HCT116 (cell line): Measurements from ENCODE around the gene HSDL2. TPM values are rescaled to one million over a fixed set of nuclear protein-coding genes. Genes with fewer than 3 reads are reported as not detected.

ENCODE experiments used
- ATAC-seq: fragments of 200-7000 bp; cut with Tn5 transposase; 2 replicates; pipeline ENCODE4 v1.9.1; 2020; ENCODE audit warnings: mild to moderate bottlenecking, moderate library complexity
- BruUV-seq: library from RNA; stranded (reverse); fragments of 400-500 nt; replicated peaks from 2 replicates; lab custom pipeline; 2021; lab: Mats Ljungman, UMichigan
- CTCF ChIA-PET: fragments of 300-600 bp; sonication (Branson Sonifier 250); formaldehyde crosslinking; loops from one replicate; lab custom pipeline; 2021; ENCODE audit warnings: antibody characterized with exemption; lab: Charles Lee
- POLR2A ChIA-PET: fragments of 300-600, 350-600 bp; sonication (Branson Sonifier 250); formaldehyde crosslinking; loops from one replicate; lab custom pipeline; 2021; ENCODE audit warnings: antibody characterized with exemption; lab: Charles Lee
- RAD21 ChIA-PET, 2 experiments: fragments of 300-600 bp; sonication (Branson Sonifier 250); formaldehyde crosslinking; loops; one replicate each; lab custom pipeline; 2023; ENCODE audit warnings: low total read pairs in 2 of 2; ENCODE audit not compliant: uncharacterized antibody in 2 of 2, unreplicated experiment in 2 of 2, low non-redundant PET in 1 of 2; lab: Charles Lee
- DNase-seq: peaks from one replicate; pipeline ENCODE4 v3.0.0-alpha.2; 2010; ENCODE audit warnings: low read depth, low spot score
- H2AFZ ChIP-seq: fragments of 200-600 bp; shearing (Covaris generic), sonication (generic); 2 replicates; pipeline ENCODE4 v1.6.1; 2017; ENCODE audit warnings: low read depth, mixed run types, mixed read lengths, antibody characterized with exemption, low read length; ENCODE audit not compliant: poor library complexity, severe bottlenecking
- H3K27ac ChIP-seq: 2 replicates; pipeline ENCODE4 v1.5.1; 2012; ENCODE audit warnings: low read depth, low read length
- H3K27me3 ChIP-seq: fragments of 200-600 bp; sonication (generic); 2 replicates; pipeline ENCODE4 v1.6.1; 2016; ENCODE audit warnings: mixed run types, low read length, mixed read lengths; ENCODE audit not compliant: insufficient read depth
- H3K36me3 ChIP-seq, 2 experiments: fragments of 200-500 bp in 1 of 2; fragments of 200-600 bp in 1 of 2; sonication (Bioruptor generic) in 1 of 2; sonication (generic) in 1 of 2; 2 replicates each; pipeline versions ENCODE4 v1.5.1 to v1.6.1; 2014 to 2016; ENCODE audit warnings: low read length in 2 of 2, inconsistent platforms in 1 of 2, mixed read lengths in 1 of 2, mixed run types in 1 of 2; ENCODE audit not compliant: insufficient read depth in 2 of 2, control insufficient read depth in 1 of 2
- H3K4me1 ChIP-seq, 2 experiments: fragments of 200-600 bp in 1 of 2; sonication (generic) in 1 of 2; 2 replicates each; pipeline versions ENCODE4 v1.5.1 to v1.6.1; 2012 to 2017; ENCODE audit warnings: low read length in 2 of 2, inconsistent platforms in 1 of 2, mild to moderate bottlenecking in 1 of 2, mixed read lengths in 1 of 2, mixed run types in 1 of 2, moderate library complexity in 1 of 2; ENCODE audit not compliant: insufficient read depth in 2 of 2, control insufficient read depth in 1 of 2
- H3K4me2 ChIP-seq: fragments of 200-600 bp; sonication (generic); 2 replicates; pipeline ENCODE4 v1.6.1; 2017; ENCODE audit warnings: mixed run types, low read length, mixed read lengths
- H3K4me3 ChIP-seq, 2 experiments: fragments of 200-600 bp in 1 of 2; sonication (generic) in 1 of 2; replicated peaks in 1 of 2; 2 replicates each; pipeline ENCODE4 v1.5.1; 2011 to 2016; ENCODE audit warnings: low read length in 2 of 2, control low read depth in 1 of 2, low read depth in 1 of 2, mild to moderate bottlenecking in 1 of 2, mixed read lengths in 1 of 2, mixed run types in 1 of 2
- H3K79me2 ChIP-seq: fragments of 200-600 bp; sonication (generic); 2 replicates; pipeline ENCODE4 v1.6.1; 2017; ENCODE audit warnings: mild to moderate bottlenecking, mixed run types, low read length, moderate library complexity, mixed read lengths; ENCODE audit not compliant: insufficient read depth
- H3K9ac ChIP-seq: fragments of 200-600 bp; sonication (generic); 2 replicates; pipeline ENCODE4 v1.6.1; 2016; ENCODE audit warnings: low read length, mixed read lengths
- H3K9me2 ChIP-seq: fragments of 200-600 bp; sonication (generic), shearing (Covaris generic); 2 replicates; pipeline ENCODE4 v1.6.1; 2017; ENCODE audit warnings: mixed run types, mild to moderate bottlenecking, moderate library complexity; ENCODE audit not compliant: insufficient read depth
- H3K9me3 ChIP-seq, 2 experiments: fragments of 200-500 bp in 1 of 2; fragments of 200-600 bp in 1 of 2; sonication (Bioruptor generic) in 1 of 2; sonication (generic) in 1 of 2; 2 replicates each; pipeline ENCODE4 v1.6.1; 2014 to 2017; ENCODE audit warnings: low read length in 2 of 2, mixed read lengths in 2 of 2, inconsistent platforms in 1 of 2, low read depth in 1 of 2, mild to moderate bottlenecking in 1 of 2, mixed run types in 1 of 2, moderate library complexity in 1 of 2; ENCODE audit not compliant: control insufficient read depth in 1 of 2, insufficient read depth in 1 of 2
- H4K20me1 ChIP-seq: fragments of 200-600 bp; sonication (generic), shearing (Covaris generic); 2 replicates; pipeline ENCODE4 v1.6.1; 2017; ENCODE audit warnings: mixed run types, mild to moderate bottlenecking, moderate library complexity; ENCODE audit not compliant: insufficient read depth
- CBX3 ChIP-seq: IDR thresholded peaks from 2 replicates; pipeline ENCODE4 v1.6.1; 2012; ENCODE audit warnings: low read depth
- CEBPB ChIP-seq: IDR thresholded peaks from 2 replicates; pipeline ENCODE4 v1.6.1; 2012; ENCODE audit warnings: low read depth
- EGR1 ChIP-seq: IDR thresholded peaks from 2 replicates; pipeline ENCODE4 v1.6.1; 2012; ENCODE audit warnings: low read depth
- ELF1 ChIP-seq: IDR thresholded peaks from 2 replicates; pipeline ENCODE4 v1.6.1; 2012; ENCODE audit warnings: low read depth, borderline replicate concordance
- EZH2 ChIP-seq: fragments of 200-600 bp; sonication (generic); IDR thresholded peaks from 2 replicates; pipeline ENCODE4 v1.6.1; 2017; ENCODE audit warnings: antibody characterized with exemption, mixed run types
- EZH2phosphoT487 ChIP-seq: fragments of 200-600 bp; IDR thresholded peaks from 2 replicates; pipeline ENCODE4 v1.6.1; 2018; ENCODE audit warnings: antibody characterized with exemption, borderline replicate concordance
- FOSL1 ChIP-seq: IDR thresholded peaks from 2 replicates; pipeline ENCODE4 v1.6.1; 2012; ENCODE audit warnings: low read depth
- JUND ChIP-seq: IDR thresholded peaks from 2 replicates; pipeline ENCODE4 v1.6.1; 2012
- POLR2A ChIP-seq: IDR thresholded peaks from 2 replicates; pipeline ENCODE4 v1.7.0; 2011; ENCODE audit warnings: borderline replicate concordance; ENCODE audit not compliant: insufficient read depth, insufficient read length; ENCODE audit errors: extremely low read depth
- POLR2AphosphoS5 ChIP-seq: IDR thresholded peaks from 2 replicates; pipeline ENCODE4 v1.6.1; 2011; ENCODE audit warnings: mild to moderate bottlenecking, low read depth, low read length, moderate library complexity
- RAD21 ChIP-seq: IDR thresholded peaks from 2 replicates; pipeline ENCODE4 v1.6.1; 2012; ENCODE audit warnings: low read depth, mild to moderate bottlenecking
- SP1 ChIP-seq: IDR thresholded peaks from 2 replicates; pipeline ENCODE4 v1.6.1; 2012; ENCODE audit warnings: low read depth
- SRF ChIP-seq: IDR thresholded peaks from 2 replicates; pipeline ENCODE4 v1.6.1; 2012; ENCODE audit warnings: low read depth
- TCF7L2 ChIP-seq: IDR thresholded peaks from 2 replicates; pipeline ENCODE4 v1.7.0; 2011; ENCODE audit warnings: borderline replicate concordance, inconsistent platforms; ENCODE audit not compliant: insufficient read depth, insufficient read length; ENCODE audit errors: extremely low read depth
- YY1 ChIP-seq: IDR thresholded peaks from 2 replicates; pipeline ENCODE4 v1.6.1; 2011; ENCODE audit warnings: low read length, low read depth, moderate library complexity, mild to moderate bottlenecking; ENCODE audit not compliant: insufficient replicate concordance; ENCODE audit errors: extremely low read depth
- intact Hi-C: fragments of 100-400 bp; cut with micrococcal nuclease; formaldehyde crosslinking; loops from 2 replicates; pipeline ENCODE4 v1.10.0; 2022
- total RNA-seq: library from RNA; stranded (reverse); gene quantifications from one replicate; pipeline ENCODE4 v1.2.1, GENCODE V29; 2021; ENCODE audit not compliant: unreplicated experiment
- TF ChIP-seq, protein P1 (sequence below): IDR thresholded peaks from 2 replicates; pipeline ENCODE4 v1.6.1; 2012
- TF ChIP-seq, protein P2 (sequence below), 3 experiments: fragments of 200-600 bp in 1 of 3; sonication (generic) in 1 of 3; IDR thresholded peaks in 2 of 3; conservative IDR thresholded peaks in 1 of 3; 2 replicates each; pipeline ENCODE4 v1.5.1; 2012 to 2017; ENCODE audit warnings: low read depth in 2 of 3, low read length in 2 of 3, antibody characterized with exemption in 1 of 3, borderline replicate concordance in 1 of 3, control low read depth in 1 of 3, mild to moderate bottlenecking in 1 of 3, mixed read lengths in 1 of 3, mixed run types in 1 of 3, moderate library complexity in 1 of 3; ENCODE audit not compliant: insufficient read depth in 1 of 3
- TF ChIP-seq, protein P3 (sequence below): IDR thresholded peaks from 2 replicates; pipeline ENCODE4 v1.6.1; 2012; ENCODE audit warnings: low read depth
- TF ChIP-seq, protein P4 (sequence below): IDR thresholded peaks from 2 replicates; pipeline ENCODE4 v1.6.1; 2012

The HSDL2 gene
- total RNA-seq, 1 experiment from 2014 or later = 33.9 TPM

DNA sequence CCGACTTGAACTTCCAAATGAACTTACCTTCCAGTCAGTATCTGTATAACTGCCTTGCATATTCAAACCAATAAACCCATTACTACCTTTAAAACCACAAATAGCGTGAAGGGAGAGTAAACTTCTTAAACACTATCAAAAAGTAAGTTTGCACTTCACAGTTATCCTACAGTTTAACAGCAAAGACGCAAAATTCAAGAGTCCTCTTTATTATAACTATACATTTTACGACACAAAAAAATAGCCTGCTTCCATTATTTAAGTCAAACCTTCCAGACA lies 48.3 kb upstream of the HSDL2 start:
- H3K9me2 ChIP-seq = no peaks in the 10 kb centered on the region
- ATAC-seq = no peak
- POLR2A ChIA-PET = no interaction called here
- H3K4me3 ChIP-seq = no peak overlapping the region; a peak in 1 of 4 replicates
- no peak for DNase-seq
- peak overlapping the region; percentile 84 for H3K4me2 ChIP-seq
- no peak overlapping the region for H3K9ac ChIP-seq
- H3K79me2 ChIP-seq = peaks cover 64% of the 10 kb centered on the region
- no peak for TF ChIP-seq SRF
- TF ChIP-seq JUND = no peak
- TF ChIP-seq CEBPB = no peak
- no peak for TF ChIP-seq SP1
- no peak for TF ChIP-seq FOSL1
- TF ChIP-seq YY1 = no peak
- no peak for TF ChIP-seq ELF1
- no peak for TF ChIP-seq CBX3
- no peak for TF ChIP-seq POLR2A
- TF ChIP-seq, protein P1, sequence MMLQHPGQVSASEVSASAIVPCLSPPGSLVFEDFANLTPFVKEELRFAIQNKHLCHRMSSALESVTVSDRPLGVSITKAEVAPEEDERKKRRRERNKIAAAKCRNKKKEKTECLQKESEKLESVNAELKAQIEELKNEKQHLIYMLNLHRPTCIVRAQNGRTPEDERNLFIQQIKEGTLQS = no peak
- TF ChIP-seq, protein P2, sequence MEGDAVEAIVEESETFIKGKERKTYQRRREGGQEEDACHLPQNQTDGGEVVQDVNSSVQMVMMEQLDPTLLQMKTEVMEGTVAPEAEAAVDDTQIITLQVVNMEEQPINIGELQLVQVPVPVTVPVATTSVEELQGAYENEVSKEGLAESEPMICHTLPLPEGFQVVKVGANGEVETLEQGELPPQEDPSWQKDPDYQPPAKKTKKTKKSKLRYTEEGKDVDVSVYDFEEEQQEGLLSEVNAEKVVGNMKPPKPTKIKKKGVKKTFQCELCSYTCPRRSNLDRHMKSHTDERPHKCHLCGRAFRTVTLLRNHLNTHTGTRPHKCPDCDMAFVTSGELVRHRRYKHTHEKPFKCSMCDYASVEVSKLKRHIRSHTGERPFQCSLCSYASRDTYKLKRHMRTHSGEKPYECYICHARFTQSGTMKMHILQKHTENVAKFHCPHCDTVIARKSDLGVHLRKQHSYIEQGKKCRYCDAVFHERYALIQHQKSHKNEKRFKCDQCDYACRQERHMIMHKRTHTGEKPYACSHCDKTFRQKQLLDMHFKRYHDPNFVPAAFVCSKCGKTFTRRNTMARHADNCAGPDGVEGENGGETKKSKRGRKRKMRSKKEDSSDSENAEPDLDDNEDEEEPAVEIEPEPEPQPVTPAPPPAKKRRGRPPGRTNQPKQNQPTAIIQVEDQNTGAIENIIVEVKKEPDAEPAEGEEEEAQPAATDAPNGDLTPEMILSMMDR (IDR thresholded peaks at IDR 0.05 in 2 of 3, conservative IDR thresholded peaks at IDR 0.05 in 1 of 3; ENCODE audit: borderline replicate concordance in 1 of 3, insufficient read depth in 1 of 3, low read depth in 2 of 3, low read length in 2 of 3) = no peak
- TF ChIP-seq, protein P3, sequence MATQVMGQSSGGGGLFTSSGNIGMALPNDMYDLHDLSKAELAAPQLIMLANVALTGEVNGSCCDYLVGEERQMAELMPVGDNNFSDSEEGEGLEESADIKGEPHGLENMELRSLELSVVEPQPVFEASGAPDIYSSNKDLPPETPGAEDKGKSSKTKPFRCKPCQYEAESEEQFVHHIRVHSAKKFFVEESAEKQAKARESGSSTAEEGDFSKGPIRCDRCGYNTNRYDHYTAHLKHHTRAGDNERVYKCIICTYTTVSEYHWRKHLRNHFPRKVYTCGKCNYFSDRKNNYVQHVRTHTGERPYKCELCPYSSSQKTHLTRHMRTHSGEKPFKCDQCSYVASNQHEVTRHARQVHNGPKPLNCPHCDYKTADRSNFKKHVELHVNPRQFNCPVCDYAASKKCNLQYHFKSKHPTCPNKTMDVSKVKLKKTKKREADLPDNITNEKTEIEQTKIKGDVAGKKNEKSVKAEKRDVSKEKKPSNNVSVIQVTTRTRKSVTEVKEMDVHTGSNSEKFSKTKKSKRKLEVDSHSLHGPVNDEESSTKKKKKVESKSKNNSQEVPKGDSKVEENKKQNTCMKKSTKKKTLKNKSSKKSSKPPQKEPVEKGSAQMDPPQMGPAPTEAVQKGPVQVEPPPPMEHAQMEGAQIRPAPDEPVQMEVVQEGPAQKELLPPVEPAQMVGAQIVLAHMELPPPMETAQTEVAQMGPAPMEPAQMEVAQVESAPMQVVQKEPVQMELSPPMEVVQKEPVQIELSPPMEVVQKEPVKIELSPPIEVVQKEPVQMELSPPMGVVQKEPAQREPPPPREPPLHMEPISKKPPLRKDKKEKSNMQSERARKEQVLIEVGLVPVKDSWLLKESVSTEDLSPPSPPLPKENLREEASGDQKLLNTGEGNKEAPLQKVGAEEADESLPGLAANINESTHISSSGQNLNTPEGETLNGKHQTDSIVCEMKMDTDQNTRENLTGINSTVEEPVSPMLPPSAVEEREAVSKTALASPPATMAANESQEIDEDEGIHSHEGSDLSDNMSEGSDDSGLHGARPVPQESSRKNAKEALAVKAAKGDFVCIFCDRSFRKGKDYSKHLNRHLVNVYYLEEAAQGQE = no peak
- no peak for TF ChIP-seq TCF7L2
- TF ChIP-seq RAD21 = no peak
- TF ChIP-seq, protein P4, sequence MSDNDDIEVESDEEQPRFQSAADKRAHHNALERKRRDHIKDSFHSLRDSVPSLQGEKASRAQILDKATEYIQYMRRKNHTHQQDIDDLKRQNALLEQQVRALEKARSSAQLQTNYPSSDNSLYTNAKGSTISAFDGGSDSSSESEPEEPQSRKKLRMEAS = no peak
- no peak for TF ChIP-seq EZH2
- no peak for TF ChIP-seq EGR1
- no peak for TF ChIP-seq POLR2AphosphoS5
- TF ChIP-seq EZH2phosphoT487 = no peak
- no peaks in the 10 kb centered on the region for H3K36me3 ChIP-seq
- H3K9me3 ChIP-seq = no peaks in the 10 kb centered on the region
- H2AFZ ChIP-seq = no peak overlapping the region
- CTCF ChIA-PET = no interaction called here
- intact Hi-C loops = loop anchor here (5.0 to 10.0 kb wide), 3 partner anchors 159 to 699 kb away; partner anchors contain the start of gene DNAJC25
- no peak overlapping the region for H3K27ac ChIP-seq
- RAD21 ChIA-PET = no interaction called here
- no peaks in the 10 kb centered on the region for H3K27me3 ChIP-seq
- BruUV-seq = no TSS peak
- H4K20me1 ChIP-seq = no peaks in the 10 kb centered on the region
- H3K4me1 ChIP-seq = peaks cover 8 to 28% of the 10 kb centered on the region in 2 experiments; a peak in 3 of 4 replicates
